ENCODE results near the gene THY1.
"Not testable (repeated sequence)": the region's sequence is repeated elsewhere in the genome, so short reads cannot be mapped to it uniquely, and the experiment has no call there.

THY1 gene

DNA sequence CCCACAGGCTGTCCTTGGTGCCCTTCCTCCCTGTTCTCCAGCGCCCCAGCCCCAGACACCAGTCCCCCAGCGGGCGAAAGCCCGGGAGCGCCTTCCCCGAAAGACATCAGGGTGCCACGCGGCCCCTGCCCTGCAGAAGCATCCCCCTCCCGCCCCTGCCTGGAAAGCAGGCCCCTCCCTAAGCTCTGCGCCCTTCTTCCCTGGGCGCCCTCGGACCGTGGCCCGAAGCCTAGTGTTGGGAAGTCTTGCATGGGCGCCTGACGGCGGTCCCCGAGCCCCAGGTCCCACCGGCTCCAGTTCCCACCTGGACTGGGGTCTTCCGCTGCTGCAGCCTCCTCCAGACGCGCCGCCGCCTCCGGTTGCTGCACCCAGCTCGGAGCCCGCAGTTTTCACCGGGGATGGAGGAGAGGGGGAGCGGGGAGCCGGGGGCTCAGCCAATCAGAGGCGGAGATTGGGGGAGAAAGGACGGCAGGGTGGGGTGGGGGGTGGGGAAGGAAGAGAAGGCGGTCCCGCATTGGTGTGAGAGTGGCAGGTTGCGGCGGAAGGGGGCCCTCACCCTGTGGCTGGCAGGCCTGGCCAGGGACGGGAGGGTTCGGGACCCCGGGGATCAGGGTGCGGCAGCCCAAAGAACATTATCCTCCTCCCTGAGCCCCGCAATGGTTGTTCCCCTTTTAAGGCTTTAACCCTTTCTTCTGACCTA, at the start of gene THY1:
Gene THY1 (minus strand): TSS at position 364 of the 700 bp plus-strand sequence. CDS start 2,267 bp downstream, outside the sequence.
- peak; percentile 81 for DNase-seq (ENCODE audit: low read depth)

DNA sequence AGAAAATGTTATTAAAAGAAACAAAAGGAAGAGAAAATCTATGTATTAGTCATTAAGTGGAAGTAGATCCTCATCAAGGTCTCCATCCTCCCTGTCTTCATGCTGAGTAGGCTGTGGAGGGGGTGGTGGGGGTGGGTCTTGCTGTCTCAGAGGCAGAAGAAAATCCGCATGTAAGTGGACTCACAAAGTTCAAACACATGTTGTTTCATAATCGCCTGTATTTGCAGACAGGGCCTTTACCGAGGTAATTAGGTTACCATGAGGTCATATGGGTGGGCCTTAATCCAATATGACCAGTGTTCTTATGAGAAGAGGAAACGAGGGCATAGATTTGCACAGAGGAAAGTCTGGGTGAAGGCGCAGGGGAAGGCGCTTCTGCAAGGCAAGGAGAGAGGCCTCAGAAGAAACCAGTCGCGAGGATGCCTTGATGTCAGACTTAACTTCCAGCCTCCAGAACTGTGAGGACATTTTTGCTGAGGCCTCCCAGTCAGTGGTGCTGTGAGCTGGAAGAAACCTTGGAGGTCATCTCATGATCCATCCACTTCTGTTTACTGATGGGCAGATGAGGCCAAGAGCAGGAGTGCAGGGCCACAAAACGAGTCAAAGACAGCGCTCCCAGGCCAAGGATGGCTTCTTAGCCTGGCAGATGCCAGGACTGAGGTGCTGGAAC, 49.3 kb upstream of the THY1 start:
- DNase-seq (ENCODE audit: low read depth) = peak; percentile 18

DNA sequence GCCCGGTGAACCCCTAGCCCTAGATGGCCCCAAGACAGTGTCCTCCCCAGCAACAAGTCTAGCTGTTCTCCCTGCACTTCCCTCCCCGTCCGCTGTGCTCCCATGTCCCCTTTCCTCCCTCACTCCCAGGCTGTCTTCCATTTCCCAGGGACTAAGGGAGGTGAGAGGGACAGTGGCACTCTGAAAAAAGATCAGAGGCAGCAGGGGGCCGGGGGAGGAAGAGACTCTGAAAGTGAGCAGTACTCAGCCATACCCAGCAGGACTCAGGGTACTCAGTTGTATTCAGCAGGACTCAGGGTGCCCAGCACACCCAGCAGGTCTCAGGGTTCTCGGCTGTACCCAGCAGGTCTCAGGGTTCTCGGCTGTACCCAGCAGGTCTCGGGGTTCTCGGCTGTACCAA, 48.4 kb upstream of the THY1 start:
- DNase-seq (ENCODE audit: low read depth) = no peak

DNA sequence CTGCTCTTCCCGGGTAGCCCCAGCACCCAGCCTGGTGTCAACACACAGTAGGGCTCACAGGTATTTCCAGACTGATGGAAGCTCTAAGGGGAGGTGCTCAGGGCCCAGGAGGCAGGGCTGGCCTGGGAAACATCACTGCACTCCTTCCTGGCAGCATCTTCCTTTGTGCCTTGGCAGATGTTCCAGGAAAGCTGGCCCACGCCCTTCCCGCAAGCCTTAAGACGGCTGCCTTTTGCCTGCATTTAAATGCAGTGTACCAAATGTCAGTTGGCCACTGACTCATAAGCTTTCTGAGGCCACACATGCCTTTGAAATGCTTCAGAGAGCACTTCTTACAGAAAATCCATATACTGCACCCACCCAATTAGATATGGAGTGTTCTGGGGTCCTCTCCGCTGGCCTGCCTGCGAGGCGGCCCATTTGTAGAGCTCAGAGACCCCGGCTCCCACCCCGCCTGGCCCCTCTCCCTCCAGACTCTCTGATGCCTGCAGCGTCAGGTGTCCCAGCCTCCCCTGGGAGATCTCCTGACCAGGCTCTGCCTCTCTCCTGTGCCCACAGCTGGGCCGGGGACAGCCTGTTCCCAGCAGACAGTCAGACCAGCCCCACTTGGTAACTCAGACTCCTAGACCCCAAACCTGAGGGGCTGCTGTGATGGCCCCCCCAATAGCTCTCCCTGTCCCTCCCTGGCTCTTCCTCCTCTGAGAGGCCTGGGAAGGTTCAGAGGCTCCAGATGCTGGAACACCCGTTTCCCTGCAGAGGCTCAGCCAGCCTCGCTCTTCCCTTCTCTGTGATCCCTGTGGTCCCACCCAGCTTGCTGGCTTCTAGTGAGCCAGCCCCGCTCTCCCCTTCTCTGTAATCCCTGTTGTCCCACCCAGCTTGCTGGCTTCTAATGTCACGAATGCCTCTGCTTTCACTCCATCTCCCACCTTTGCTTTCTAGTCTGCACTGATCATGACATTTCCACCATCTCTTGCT, 47.6 kb upstream of the THY1 start:
- DNase-seq (ENCODE audit: low read depth) = peak; percentile 91

DNA sequence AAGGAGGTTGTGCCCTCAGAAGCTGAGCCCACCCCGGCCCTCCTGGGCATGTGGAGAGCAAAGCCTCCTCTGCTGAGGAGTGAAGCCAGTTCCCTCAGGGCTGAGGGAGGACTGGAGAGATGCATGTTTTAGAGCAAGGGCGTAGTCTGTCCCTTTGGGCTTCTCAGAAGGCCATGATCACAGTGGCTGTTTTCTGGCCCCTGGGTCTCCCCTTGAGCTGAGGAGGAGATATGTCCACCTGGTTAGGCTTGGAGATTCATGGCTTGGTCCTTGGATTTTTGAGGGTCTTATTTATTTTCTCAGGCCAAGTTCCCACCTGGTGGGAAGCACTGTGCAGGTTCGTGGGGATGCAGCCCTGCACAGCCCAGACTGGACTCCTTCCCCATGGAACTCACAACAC, 46.5 kb upstream of the THY1 start:
- DNase-seq (ENCODE audit: low read depth) = no peak

DNA sequence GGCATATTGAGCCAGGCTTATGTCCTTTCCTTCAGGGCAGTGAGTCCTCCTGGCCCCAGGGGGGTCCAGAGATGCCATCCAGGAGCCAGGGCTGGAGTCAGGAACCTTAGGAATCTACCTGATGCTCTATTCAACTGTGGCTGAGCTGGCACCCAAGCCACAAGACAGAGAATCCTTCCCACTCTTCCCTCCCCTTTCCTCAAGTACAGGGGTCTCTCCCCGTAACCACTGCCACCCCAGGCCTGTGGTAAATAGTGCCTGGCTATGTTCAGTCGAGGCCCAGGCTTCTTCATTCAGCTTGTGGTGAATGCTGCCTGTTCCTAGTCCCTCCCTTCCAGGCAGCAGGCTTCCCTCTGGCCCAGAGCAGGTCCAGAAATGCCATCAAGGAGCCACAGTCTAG, 45.5 kb upstream of the THY1 start:
- no peak for DNase-seq (ENCODE audit: low read depth)

DNA sequence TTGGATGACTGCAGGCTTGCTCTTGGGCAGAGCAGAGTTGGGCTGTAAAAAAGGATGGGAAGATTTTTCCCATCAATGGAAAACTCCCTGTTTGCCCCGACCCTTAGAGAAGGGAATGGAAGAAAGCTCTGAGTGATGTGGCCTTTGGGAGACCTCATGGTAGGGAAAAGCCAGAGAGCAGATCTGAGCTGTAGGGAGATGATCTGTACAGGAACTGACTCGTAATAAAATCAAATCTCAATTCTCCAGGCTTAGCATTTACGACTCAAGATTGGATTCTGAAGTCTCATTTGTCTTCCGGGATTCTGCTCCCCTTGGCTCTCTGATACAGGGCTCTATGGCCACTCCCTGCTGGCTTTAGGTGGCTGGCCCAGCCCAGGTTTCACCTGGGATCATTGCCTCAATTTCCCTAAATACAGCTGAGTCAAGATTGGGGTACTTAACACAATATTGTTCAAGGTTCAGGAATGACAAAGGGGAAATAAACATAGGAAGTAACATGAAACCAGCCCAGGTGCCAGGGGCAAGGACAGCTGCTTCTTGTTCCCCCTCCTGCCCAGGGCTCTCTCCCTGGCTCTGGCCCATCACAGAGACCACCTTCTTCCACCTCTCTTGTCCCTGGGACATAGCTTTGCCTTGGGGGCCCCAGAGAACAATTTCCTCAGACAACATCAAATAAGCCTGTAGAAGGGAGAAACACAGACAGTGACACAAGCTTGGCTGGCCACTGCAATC, 38.4 kb upstream of the THY1 start:
- peak; percentile 38 for DNase-seq (ENCODE audit: low read depth)

DNA sequence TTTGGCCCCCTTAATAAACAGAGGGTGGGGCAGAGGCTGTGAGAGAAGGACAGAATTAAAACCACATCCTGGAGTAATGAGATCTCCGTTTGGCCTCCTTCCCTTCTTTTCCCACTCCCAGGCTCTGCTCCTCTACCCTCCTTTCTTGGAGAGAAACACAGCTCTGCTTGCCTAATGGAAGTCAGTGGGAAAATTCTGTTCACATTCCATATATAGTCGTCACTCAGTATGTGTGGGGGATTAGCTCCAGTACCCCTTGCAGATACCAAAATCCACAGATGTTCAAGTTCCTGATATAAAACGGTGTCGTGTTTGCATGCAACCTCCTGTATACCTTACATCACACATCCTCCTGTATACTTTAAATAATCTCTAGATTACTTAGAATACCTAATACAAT, 37.6 kb upstream of the THY1 start:
- DNase-seq (ENCODE audit: low read depth) = peak; percentile 70

DNA sequence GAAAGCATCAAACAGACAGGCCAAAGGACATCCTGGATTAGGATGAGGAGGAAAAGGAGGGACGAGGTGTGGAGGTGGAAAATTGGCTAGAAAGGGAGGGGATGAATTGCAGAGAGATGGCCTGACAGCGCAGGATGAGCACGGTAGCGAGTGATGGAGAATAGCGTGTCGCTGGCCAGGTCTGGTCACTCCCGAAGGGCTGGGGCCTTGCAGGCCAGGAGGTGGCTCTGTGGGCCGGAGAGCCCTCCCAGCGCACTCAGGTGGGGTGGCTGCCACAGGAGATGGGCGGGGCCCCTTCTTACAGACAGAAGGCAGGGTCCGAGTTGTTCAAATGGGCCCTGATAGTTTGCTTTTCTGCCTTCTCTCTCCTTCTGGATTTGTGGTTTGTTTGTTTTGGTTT, 37.1 kb upstream of the THY1 start:
- no peak for DNase-seq (ENCODE audit: low read depth)

DNA sequence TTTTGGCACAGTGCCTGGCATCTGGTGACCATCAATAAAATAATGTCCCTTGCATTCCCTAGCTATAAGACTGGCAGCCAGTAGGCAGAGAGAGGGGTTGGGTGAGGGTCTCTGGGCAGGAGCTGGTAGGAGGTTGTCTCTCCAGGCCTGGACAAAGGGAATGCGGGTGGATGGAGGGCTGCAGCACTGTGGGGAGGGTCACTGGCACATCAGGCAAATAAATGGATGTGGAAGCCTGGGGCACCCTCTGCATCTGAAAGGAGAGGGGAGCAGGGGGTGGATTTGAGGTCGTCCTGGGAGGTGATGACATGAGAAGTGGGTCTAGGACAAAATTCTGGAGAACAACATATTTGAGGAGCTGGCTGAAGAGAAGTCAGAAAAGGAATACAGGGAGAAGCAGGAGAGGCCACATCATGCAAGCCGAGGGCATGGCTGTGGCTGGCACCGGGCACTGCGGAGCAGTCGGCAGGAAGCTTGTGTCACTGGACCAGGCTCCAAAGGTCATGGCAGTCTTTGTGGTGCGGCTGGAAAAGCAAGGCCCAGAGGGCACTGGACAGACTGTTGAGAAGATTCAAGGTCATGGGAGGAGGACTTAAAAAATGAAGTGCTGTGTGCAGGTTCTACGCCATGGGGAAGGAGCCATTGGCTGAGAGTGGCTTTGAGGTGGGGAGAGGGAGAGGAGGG, 36.5 kb upstream of the THY1 start:
- DNase-seq (ENCODE audit: low read depth) = no peak

DNA sequence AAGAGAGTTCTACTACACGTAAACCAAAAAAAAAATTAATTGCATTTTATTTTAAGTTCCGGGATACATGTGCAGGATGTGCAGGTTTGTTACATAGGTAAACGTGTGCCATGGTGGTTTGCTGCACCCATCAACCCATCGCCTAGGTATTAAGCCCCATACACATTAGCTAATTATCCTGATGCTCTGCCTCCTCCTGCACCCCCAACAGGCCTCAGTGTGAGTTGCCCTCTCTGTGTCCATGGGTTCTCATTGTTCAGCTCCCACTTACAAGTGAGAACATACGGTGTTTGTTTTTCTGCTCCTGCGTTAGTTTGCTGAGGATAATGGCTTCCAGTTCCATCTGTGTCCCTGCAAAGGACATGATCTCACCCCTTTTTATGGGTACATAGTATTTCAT, 32.7 kb upstream of the THY1 start:
- DNase-seq (ENCODE audit: low read depth) = not testable (repeated sequence)

DNA sequence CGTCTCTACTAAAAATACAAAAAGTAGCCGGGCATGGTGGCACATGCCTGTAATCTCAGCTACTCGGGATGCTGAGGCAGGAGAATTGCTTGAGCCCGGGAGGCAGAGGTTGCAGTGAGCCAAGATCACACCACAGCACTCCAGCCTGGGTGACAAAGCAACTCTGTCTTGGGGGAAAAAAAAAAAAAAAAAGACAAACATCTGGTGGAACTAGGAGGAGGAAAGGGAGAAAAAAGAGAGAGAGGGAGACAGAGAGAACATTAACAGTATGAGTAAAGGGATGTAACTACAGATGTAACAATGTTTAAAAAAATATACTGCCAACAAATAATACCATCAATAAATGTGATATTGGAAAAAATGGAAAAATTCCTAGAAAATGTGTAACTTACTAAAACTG, 32.3 kb upstream of the THY1 start:
- DNase-seq (ENCODE audit: low read depth) = not testable (repeated sequence)

DNA sequence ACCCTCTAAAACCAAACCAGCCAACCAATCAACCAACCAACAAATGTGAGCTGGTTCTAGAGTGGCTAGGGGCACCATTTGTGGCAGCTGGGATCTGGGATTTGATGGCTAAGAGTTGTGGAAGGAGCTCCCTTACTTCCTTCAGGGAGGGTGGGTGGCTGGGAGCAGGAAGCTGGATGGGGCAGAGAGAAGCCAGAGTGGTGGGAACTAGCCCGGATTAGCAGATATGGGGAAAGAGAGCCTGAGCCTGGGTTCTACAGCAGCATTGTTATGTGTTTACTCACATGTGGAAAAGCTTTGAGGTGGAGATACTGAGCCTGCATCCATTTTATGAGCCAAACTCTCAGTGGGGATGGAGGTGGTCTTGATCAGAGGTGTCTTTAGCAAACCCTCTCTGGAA, 30.9 kb upstream of the THY1 start:
- no peak for DNase-seq (ENCODE audit: low read depth)

DNA sequence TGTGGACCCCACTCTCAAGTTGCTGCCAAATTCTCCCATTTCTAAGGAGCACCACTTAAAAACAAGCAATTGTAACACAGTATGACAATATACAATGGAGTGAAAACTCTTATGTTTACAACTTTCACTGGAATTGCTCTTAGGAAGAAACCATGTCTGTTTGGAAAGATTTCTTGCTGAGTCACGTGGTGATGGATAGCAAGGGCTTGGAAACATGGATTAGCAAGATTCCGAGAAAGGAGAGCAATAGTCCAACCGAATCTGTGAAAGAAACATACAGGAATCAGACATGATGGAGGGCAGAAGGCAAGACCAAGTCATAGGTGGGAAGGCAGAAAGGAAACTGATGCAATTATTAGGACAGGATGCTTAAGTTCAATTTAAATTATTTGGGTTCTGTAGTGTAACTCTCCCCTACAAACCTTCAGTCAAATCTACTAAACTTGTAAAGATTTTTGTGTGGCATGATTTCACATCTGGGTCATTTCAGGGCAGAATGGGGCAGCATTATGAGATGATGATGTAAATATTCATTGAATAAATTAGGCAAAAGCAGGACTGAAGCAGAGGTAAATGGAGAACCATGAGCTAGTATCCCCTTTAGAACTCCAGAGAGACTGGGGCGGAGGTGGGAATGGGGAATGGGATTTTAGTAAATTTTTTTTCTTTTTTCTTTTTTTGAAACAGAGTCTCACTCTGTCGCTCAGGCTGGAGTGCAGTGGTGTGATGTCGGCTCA, 27.8 kb upstream of the THY1 start:
- DNase-seq (ENCODE audit: low read depth) = no peak

DNA sequence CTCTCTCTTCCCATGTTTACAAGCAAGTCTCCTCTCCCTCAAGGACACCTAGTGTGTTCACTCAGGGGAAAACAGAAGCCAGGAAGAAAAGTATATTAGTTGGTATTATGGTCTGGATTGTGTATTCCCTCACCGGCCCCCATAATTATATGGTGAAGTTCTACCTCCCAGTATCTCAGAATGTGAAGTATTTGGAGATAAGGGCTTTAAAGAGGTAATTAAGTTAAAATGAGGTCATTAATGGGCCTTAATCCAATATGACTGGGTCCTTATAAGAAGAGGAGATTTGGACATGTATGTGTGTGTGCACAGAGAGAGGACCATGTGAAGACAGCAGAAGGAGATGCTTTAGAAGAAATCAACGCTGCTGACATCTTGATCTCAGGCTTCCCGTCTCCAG, 26.5 kb upstream of the THY1 start:
- no peak for DNase-seq (ENCODE audit: low read depth)

DNA sequence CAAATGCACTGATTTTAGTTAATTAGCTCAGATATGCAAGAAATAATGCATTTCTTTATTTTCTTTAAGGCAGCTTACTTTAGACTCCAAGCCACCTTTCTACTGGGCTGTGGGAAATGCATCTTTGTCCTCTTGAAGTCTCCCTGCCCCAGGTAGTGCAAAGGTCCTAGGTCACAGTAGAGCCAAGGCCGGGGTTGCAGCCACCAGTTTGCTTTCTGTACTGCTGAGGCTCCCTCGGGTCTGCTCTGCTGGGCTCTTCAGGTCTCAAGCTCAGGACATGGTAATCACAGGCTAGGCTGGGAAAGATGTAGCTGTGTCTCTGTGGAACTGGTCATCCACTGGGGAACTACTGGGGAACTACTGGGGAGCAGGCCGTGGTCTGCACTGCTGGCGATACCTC, 25.4 kb upstream of the THY1 start:
- no peak for DNase-seq (ENCODE audit: low read depth)

DNA sequence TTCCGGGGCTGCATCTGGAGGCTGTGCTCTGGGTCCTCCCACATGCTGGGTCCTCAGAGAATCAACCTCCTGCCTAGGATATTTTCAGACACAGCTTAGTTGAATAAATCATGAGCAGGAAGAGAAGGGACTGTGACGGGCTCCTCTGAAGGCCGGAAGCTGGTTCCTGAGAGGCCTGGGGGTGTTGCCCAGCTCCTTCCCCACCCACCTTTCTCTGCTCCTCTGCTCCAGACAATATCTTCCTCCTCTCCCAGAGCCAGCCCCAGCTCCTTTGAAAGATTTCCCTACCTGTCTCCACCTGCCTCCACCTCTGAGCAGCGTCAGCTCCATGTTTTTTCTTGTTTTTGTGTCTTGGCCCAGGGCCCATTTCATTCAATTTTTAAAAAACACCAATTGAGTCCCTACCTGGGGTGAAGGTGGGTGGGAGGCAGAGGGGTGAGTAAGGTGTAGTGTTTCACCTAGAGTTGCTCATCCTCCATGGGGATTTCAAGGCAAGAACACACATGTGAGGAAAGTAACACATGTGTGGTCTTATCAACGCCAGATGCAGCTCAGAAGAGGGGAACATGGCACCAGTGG, 24.8 kb upstream of the THY1 start:
- DNase-seq (ENCODE audit: low read depth) = no peak

DNA sequence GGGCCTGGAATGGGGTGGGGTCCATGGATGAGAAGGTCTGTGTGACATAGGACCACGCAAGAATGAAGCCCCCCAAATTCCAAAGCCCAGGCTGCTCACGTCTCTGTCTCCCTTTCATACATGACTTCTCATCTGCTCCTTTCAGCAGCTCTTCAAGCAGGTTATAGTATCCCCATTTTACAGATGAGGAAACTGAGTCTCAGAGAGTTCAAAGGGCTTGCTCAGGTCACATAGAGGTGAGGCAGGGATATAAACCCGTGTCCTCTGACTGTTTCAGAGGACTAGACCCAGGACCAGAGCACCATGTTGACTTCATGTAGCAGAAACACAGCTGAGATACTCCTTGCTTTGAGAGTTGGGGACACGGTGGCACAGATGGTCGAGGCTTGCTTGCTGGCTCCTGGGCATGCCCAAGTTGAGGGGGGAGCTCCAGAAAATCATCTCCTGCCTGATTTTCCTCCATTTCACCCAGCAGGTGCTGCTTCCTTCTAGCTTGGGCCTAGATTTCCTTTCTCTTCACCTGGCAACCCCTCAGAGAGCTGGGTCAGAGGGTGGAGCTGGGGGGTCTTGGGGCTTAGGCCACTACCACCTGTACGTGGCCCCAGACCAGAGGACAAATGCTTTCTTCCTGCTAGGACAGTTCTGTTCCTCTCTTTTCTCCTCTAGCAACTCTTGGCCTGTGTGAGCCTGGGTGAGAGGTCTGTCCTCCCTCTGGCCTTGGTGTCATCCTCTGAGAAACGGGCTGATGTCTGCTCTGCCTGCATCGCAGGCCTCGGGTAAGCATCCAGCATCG, 24.1 kb upstream of the THY1 start:
- DNase-seq (ENCODE audit: low read depth) = no peak

DNA sequence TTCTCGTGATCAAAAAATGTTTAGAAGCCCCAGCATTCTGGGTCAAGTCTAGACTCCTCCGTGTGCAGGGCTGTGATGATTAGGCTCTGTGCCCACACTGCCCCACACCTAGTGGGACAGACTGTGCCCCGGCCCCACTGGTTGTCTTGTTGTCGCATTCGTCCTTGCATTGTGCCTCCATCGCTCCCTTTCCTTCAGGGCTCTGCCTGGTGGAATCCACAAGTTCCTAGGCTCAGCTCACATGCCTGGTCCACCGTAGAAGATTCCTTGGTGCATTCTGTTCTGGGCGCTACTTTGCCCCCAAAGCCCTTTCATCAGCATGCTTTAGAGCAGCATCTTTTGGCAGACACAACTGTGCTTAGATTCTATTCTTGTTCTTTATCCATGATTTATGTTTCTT, 23.5 kb upstream of the THY1 start:
- peak; percentile 19 for DNase-seq (ENCODE audit: low read depth)

DNA sequence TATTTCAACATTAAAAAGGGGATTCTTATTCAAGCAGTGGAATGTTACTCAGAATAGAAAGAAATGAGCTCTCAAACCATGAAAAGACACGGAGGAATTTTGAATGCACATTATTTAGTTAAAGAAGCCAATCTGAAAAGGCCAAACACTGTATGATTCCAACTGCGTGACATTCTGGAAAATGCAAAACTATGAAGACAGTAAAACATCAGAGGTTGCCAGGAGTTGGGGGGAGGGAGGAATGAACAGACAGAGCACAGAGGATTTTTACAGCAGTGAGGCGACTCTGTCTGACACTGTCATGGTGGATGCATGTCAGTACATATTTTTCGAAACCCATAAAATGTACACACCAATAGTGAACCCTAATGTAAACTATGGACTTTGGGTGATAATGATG, 22.9 kb upstream of the THY1 start:
- DNase-seq (ENCODE audit: low read depth) = peak; percentile 92

Measured in EH (cell line).